Loucy (cell line): ENCODE data around the gene MAN1B1.

Experiments
- EZH2phosphoT487 ChIP-seq: fragments of 200-600 bp; IDR thresholded peaks from 2 replicates; pipeline ENCODE4 v1.6.1; 2018; ENCODE audit warnings: antibody characterized with exemption, mild to moderate bottlenecking, moderate library complexity, borderline replicate concordance
- TF ChIP-seq, protein P1 (sequence below): fragments of 200-600 bp; sonication (generic); conservative IDR thresholded peaks from 2 replicates; pipeline ENCODE4 v1.5.1; 2014; ENCODE audit warnings: mild to moderate bottlenecking, antibody characterized with exemption, low read length

GRCh38 chr9:137046088-137046787 is 40.5 kb upstream of the MAN1B1 start, which contains the start of gene NPDC1:
- TF ChIP-seq, protein P1, sequence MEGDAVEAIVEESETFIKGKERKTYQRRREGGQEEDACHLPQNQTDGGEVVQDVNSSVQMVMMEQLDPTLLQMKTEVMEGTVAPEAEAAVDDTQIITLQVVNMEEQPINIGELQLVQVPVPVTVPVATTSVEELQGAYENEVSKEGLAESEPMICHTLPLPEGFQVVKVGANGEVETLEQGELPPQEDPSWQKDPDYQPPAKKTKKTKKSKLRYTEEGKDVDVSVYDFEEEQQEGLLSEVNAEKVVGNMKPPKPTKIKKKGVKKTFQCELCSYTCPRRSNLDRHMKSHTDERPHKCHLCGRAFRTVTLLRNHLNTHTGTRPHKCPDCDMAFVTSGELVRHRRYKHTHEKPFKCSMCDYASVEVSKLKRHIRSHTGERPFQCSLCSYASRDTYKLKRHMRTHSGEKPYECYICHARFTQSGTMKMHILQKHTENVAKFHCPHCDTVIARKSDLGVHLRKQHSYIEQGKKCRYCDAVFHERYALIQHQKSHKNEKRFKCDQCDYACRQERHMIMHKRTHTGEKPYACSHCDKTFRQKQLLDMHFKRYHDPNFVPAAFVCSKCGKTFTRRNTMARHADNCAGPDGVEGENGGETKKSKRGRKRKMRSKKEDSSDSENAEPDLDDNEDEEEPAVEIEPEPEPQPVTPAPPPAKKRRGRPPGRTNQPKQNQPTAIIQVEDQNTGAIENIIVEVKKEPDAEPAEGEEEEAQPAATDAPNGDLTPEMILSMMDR = peak; percentile 83
- TF ChIP-seq EZH2phosphoT487 = no peak
